WTC11 (cell line): ENCODE measurements around the gene MRPL9.

Source experiments
- ATF2 ChIP-seq: sonication (generic); formaldehyde crosslinking; IDR thresholded peaks from 2 replicates; pipeline ENCODE4 v1.8.1; 2022; ENCODE audit warnings: low read depth, missing genetic modification reagents, borderline replicate concordance
- CTCF ChIP-seq: fragments of 200-600 bp; IDR thresholded peaks from 2 replicates; pipeline ENCODE4 v1.8.0; 2022; ENCODE audit warnings: antibody characterized with exemption
- SP1 ChIP-seq: sonication (generic); formaldehyde crosslinking; conservative IDR thresholded peaks from 2 replicates; pipeline ENCODE4 v1.8.1; 2022; ENCODE audit warnings: missing genetic modification reagents
- TCF7 ChIP-seq: sonication (generic); formaldehyde crosslinking; IDR thresholded peaks from 2 replicates; pipeline ENCODE4 v1.8.0; 2022; ENCODE audit warnings: mild to moderate bottlenecking, low read depth, missing genetic modification reagents, moderate library complexity
- TEAD4 ChIP-seq: sonication (generic); formaldehyde crosslinking; IDR thresholded peaks from 2 replicates; pipeline ENCODE4 v1.8.0; 2022; ENCODE audit warnings: mild to moderate bottlenecking, missing genetic modification reagents
- ZNF396 ChIP-seq: fragments of 250-450 bp; sonication (Bioruptor Pico); IDR thresholded peaks from 2 replicates; pipeline ENCODE4 v1.8.0; 2021; ENCODE audit warnings: mild to moderate bottlenecking, moderate library complexity, borderline replicate concordance
- TF ChIP-seq, protein P1 (sequence below): sonication (generic); formaldehyde crosslinking; IDR thresholded peaks from 2 replicates; pipeline ENCODE4 v1.8.0; 2022; ENCODE audit warnings: mild to moderate bottlenecking, missing genetic modification reagents

- TF ChIP-seq ZNF396 (CRISPR knock-in tag) (no peak), CTCF (no peak), SP1 (CRISPR knock-in tag) (no peak), ATF2 (CRISPR knock-in tag) (no peak), TEAD4 (CRISPR knock-in tag) (no peak), TCF7 (CRISPR knock-in tag) (no peak)
- TF ChIP-seq, protein P1, sequence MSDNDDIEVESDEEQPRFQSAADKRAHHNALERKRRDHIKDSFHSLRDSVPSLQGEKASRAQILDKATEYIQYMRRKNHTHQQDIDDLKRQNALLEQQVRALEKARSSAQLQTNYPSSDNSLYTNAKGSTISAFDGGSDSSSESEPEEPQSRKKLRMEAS, result no peak
Observed at GRCh38 chr1:151805066-151805820, 41.9 kb upstream of the MRPL9 start, which contains the start of gene LINGO4.
